HL-60/S4 treated with retinoic acid at 250 ng/mL for 4 days and 3 days (cell line): Measurements from ENCODE around the gene NEMP1.

Source experiments
- in situ Hi-C: fragments of 300-500 bp; cut with MboI; formaldehyde crosslinking; loops from 2 replicates; pipeline ENCODE4 v1.7.0; 2022; ENCODE audit warnings: low sequenced_read_pairs

NEMP1 gene

GRCh38 chr12:57005980-57006808 is 72.4 kb downstream of the NEMP1 start, which contains the start of gene ZBTB39:
ZBTB39 (minus strand) TSS chr12:57006546; CDS start chr12:57004917, 1,629 bp downstream.
- in situ Hi-C loops: no loop called here
